ENCODE results near the gene LMAN2. TPM values are rescaled to one million over a fixed set of nuclear protein-coding genes. Genes with fewer than 3 reads are reported as not detected.
"Not testable (repeated sequence)": the region's sequence is repeated elsewhere in the genome, so short reads cannot be mapped to it uniquely, and the experiment has no call there.

LMAN2 gene
- total RNA-seq, 1 donor = 423 TPM

DNA sequence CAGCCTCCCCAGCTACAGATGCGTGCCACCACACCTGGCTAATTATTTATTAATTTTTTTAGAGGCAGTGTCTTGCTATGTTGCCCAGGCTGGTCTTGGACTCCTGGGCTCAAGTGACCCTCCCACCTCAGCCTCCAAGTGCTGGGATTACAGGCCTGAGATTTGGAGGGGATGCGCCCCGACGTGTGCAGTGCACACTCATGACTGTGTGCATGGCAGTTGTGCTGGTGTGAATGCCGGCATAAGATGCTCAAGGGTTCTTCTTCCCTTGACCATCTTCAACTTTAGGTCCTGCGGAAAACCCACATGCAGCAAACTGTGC, 29.3 kb upstream of the LMAN2 start:
- no peak for DNase-seq (ENCODE audit: low read depth in 2 of 3, low spot score in 2 of 3)

DNA sequence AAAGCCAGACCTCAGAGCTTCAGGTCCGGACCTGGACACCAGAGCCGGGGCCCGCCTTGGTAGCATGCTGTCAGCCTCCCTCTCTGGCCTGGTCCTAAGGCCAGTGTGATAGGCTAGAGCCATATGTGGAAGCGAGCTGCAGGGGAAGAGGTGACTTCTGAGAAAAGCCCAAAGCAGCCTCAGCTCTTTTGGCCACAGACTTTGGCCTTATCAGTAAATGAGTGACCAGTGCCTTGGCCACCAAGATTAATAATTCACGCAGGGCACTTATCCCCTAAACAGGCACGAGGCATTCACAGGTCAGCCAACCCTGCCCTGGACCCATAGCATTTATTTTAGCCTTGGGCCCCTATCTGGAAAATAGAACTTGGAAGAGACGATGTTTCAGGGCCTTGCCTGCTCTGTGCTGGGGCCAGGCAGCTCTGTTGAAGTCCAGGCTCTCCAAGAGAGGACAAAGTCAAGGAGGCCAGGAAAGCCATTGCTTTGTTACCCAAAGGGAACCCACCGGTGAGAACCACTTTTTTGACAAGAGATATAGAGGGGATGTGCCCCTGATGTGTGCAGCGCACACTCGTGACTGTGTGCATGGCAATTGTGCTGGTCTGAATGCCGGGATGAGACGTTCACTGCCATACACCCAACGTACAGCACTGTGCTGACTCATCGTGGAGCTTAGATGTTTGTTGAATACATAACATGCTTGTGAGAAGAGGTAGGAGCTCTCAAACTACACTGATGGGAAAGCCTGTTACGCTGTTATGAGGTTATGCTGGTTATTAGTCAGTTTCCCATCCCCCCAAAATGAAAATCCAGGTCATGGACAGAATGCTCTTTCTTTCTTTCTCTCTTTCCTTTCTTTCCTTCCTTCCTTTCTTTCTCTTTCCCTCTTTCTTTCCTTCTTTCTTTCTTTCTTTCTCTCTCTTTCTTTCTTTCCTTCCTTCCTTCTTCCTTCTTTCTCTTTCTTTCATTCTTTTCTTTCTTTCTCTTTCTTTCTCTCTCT, 27.7 kb upstream of the LMAN2 start:
- DNase-seq (ENCODE audit: low read depth in 2 of 3, low spot score in 2 of 3) = peak in 1 of 3 donors; percentile 67

DNA sequence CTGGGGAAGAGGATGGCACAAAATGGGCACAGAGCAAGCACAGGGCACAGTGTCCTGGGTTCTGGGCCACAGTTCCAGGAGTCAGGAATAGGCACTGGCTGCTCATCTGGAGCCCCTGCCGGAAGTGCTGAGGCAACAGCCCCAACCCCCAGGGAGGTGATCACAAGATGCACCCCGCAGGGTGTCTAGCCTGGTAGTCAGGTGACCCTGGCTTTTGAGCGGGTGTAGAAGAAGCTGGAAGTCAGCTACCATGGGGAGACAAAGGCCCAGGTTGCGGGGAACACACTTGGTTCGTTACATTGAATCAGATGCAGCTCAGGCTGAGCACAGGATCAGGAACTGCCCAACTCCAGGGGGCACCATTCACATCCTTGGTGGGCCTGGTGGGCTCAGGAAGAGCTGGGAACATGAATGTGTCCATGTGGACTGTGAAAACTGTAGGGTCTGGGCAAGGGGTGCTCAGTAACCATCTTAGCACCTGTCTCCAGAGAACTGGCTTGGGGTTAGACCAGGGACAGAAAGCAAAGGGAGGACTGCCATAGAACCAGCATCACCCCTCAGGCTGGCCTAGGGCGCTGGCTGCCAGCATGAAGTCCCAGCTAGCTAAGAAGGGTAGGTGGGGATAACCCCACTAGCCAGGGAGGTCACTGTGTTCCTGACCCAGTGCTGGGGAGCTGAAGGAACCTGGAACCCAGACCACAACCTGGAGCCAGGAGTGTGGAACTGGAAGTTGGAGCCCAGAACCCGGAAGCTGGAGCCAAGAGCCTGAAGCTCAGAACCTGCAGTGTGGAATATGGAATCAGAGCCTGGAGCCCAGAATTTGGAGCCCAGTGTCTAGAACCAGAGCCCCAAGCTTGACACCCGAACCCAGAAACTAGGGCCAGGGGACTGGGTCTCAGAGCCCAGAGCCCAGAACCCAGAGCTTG, 26.6 kb upstream of the LMAN2 start:
- no peak for DNase-seq (ENCODE audit: low read depth in 2 of 3, low spot score in 2 of 3)

DNA sequence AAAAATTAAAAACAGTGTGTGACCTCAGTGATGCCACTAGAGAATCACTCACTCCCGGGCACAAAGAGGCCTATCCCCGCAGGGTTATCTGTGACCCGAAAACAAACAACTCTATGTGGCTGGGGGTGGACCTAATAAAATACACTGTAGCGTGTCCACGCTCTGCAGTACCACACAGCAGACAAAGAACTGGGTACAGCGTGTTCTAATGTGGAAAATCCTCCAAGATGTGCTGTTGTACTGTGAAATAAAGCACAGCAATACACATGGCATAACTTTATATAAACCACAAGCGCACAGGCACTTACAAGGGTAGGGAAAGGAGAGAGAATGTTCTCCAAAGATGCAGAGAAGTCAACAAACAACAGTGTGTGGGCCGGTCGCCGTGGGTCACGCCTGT, 24.6 kb upstream of the LMAN2 start:
- DNase-seq (ENCODE audit: low read depth in 2 of 3, low spot score in 2 of 3) = no peak

GRCh38 chr5:177375516-177375915, 24.0 kb upstream of the LMAN2 start:
- not testable (repeated sequence) for DNase-seq (ENCODE audit: low read depth in 2 of 3, low spot score in 2 of 3)

- DNase-seq (ENCODE audit: low read depth in 2 of 3, low spot score in 2 of 3) = no peak
Measured at GRCh38 chr5:177374211-177374610, 22.7 kb upstream of the LMAN2 start.

- no peak for DNase-seq (ENCODE audit: low read depth in 2 of 3, low spot score in 2 of 3)
Measured at GRCh38 chr5:177373806-177374205, 22.3 kb upstream of the LMAN2 start.

DNA sequence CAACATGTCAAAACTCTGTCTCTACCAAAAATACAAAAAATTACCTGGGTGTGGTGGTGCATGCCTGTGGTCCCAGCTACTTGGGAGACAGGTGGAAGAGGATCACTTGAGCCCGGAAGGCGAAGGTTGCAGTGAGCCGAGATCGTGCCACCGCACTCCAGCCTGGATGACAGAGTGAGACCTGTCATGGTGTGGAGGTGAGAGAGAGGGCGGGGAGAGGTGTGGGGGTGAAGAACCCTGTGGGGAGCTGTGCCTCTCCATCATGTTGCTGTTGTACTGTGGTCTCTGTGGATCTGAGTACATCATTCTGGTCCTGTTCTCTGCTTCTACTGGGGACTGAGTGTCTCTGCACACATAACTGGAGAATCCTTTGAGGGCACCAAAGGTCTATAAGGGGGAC, 21.4 kb upstream of the LMAN2 start:
- DNase-seq (ENCODE audit: low read depth in 2 of 3, low spot score in 2 of 3) = no peak

GRCh38 chr5:177372034-177372896, 20.8 kb upstream of the LMAN2 start:
- no peak for DNase-seq (ENCODE audit: low read depth in 2 of 3, low spot score in 2 of 3)

DNA sequence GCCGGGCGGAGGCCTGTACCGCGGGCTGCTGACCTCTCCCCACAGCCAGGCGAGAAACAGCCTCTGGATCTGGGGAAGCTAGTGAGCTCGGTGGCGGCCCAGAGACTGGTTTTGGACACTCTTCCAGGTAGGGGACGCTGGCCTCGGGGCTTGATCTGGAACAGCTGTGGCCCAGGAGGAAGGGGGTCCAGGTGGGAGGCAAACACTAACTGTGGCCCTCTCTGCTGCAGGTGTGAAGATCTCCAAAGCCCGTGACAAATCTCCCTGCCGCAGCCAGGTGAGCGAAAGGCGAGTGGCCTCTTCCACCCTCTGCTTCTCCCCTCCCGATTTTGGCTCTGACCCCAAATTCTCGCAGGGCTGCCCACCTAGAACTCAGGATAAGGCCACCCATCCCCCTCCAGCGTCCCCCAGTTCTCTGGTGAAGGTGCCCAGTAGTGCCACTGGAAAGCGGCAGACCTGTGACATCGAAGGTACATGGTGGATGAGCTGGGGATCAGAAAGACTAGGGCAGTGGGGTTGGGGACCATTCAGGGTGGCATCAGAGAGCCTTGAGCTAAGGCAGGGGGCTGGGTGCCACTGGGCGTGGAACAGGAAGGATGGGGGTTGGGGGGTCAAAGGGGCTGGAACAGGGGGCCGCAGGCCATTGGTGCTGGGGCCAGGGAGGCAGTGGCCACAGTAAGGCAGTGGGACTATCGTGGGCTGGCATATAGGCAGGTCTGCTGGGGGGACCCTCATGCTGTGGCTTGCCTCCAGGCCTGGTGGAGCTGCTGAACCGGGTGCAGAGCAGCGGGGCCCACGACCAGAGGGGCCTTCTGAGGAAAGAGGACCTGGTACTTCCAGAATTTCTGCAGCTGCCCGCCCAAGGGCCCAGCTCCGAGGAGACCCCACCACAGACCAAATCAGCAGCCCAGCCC, 19.9 kb upstream of the LMAN2 start:
- DNase-seq (ENCODE audit: low read depth in 2 of 3, low spot score in 2 of 3) = no peak

GRCh38 chr5:177370488-177371119, 19.1 kb upstream of the LMAN2 start:
- peak in 2 of 3 donors; percentile 73 to 84 for DNase-seq (ENCODE audit: low read depth in 2 of 3, low spot score in 2 of 3)

DNA sequence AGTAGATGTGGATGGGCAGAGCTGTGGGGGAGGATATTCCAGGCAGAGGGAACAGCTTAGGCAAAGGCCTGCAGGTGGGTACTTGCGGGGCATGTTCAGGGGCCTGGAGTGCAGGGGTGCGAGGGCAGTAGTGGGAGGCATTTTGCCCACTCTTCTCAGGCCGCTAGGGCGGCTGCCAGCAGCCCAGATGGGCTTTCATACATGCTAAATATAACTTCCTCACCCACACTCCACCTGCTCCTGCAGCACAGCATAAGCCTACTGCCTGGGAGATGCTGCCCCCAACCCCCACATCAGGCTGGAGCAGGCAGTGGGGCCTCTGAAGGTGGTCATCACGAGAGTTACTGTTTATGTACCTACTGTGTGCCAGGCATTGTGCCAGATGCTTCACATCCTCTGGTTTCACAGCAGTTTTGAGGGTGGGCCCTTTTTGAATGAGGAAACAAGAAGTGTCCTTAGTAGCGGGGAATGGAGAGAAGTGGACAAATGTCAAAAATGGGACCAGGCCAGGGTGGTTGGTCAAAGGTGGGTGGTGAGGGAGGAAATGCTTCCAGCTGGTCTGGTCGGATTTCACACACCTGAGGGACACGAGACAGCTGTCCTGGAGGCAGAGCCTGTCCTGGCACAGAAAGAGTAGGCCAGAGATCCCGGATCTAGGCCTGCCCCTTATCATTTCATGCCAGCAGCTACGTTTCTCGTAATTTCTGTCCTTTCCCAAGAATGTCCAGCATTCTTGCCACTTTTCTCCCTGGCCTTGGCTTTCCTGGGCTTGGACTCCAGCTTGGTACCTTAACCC, 18.4 kb upstream of the LMAN2 start:
- no peak for DNase-seq (ENCODE audit: low read depth in 2 of 3, low spot score in 2 of 3)

DNA sequence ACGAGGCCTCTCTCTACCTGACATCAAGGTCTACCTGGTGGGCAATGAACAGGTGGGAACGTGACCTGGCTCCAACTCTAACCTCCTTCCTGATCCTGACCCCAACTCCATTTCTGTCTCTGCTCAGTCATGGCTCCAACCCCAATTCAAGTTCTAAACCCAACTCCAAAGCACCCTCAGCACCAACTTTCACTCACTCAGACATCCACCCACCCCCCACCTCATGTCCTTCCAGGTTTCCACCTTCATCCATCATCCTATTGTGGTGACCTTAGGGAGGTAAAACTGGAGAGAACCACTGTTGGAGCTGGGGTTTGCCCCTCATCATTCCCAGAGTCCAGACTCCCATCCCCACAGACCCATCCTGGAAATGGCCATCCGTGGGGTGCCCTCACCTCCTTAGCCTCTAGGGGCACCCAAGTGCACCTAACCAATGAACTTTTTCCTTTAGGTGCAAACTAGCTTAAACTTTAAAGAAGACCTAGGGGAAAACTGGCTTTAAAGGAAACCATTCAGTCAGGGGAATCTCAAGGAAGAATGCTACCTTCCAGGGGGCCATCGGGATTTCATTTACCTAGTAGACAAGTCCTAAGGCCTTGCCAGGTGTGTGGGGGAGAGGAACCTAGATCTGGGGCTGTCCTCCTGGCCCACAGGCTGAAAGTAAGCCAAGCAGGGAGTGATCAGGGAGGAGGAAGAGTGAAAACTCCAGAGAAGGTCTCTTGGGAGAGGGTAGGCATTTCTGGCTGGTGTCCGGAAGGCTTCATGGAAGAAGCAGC, 17.6 kb upstream of the LMAN2 start:
- no peak for DNase-seq (ENCODE audit: low read depth in 2 of 3, low spot score in 2 of 3)

- no peak for DNase-seq (ENCODE audit: low read depth in 2 of 3, low spot score in 2 of 3)
Measured at GRCh38 chr5:177367981-177368868, 16.8 kb upstream of the LMAN2 start.

DNA sequence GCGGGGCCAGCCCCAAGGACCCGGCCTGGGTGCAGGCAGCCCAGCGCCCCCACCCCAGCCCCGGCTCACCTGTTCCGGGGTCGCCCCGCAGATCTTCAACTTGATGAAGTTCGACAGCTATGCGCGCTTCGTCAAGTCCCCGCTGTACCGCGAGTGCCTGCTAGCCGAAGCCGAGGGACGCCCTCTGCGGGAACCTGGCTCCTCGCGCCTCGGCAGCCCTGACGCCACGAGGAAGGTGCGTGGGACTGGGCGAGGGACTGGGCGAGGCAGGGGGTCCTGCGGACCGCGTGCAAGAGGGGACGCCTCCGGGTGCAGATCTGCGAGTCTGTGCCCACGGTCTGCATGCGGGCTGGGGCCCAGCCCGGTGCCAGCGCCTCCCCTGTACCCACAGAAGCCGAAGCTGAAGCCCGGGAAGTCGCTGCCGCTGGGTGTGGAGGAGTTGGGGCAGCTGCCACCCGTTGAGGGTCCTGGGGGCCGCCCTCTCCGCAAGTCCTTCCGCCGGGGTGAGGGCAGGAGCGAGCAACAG, 15.9 kb upstream of the LMAN2 start:
- DNase-seq (ENCODE audit: low read depth in 2 of 3, low spot score in 2 of 3) = no peak

Measured in hematopoietic multipotent progenitor cell (in vitro differentiated cells).